Thoracic aorta (tissue), 2 donors: ENCODE data around the gene STT3B. TPM values are rescaled to one million over a fixed set of nuclear protein-coding genes. Genes with fewer than 3 reads are reported as not detected.

Source experiments
- ATAC-seq: fragments of 150-250 bp; one replicate; pipeline ENCODE4 v1.8.0; 2017; ENCODE audit warnings: low read depth; ENCODE audit not compliant: insufficient number of reproducible peaks, low FRiP score
- DNase-seq: peaks from one replicate; pipeline ENCODE4 v3.0.0-alpha.2; 2020; ENCODE audit warnings: low spot score
- H3K27ac ChIP-seq, 2 donors: fragments of 200-600 bp; sonication (generic); 1 replicate in 1 of 2; 2 replicates in 1 of 2; pipeline ENCODE4 v1.5.1; 2016; ENCODE audit warnings: mild to moderate bottlenecking in 2 of 2, moderate library complexity in 2 of 2
- H3K27me3 ChIP-seq: fragments of 200-600 bp; sonication (generic); replicated peaks from 2 replicates; pipeline ENCODE4 v1.6.0; 2016; ENCODE audit warnings: mild to moderate bottlenecking; ENCODE audit not compliant: insufficient read depth
- H3K36me3 ChIP-seq: fragments of 200-600 bp; sonication (generic); one replicate; pipeline ENCODE4 v1.5.1; 2016
- H3K4me1 ChIP-seq, 2 donors: fragments of 200-600 bp; sonication (generic); 1 replicate in 1 of 2; 2 replicates in 1 of 2; pipeline versions ENCODE4 v1.5.1 to v1.6.0; 2016; ENCODE audit warnings: low read depth in 2 of 2, mild to moderate bottlenecking in 1 of 2; ENCODE audit not compliant: control insufficient read depth in 1 of 2
- H3K4me3 ChIP-seq: fragments of 200-600 bp; sonication (generic); 2 replicates; pipeline ENCODE4 v1.5.1; 2016; ENCODE audit warnings: mild to moderate bottlenecking
- H3K9me3 ChIP-seq: fragments of 200-600 bp; sonication (generic); 2 replicates; pipeline ENCODE4 v1.5.1; 2016
- total RNA-seq, 2 donors: library from RNA; depleted of rRNA; stranded (reverse); fragments of >200 nt; gene quantifications; one replicate each; pipeline versions ENCODE4 v1.1.0 to v1.2.3, GENCODE V29; 2016
- TF ChIP-seq, protein P1 (sequence below): fragments of 200-600 bp; sonication (generic); IDR thresholded peaks from one replicate; pipeline ENCODE4 v1.5.1; 2019; ENCODE audit warnings: antibody characterized with exemption

Gene STT3B
- total RNA-seq, 2 donors from 2014 or later, result 99.0 to 126 TPM

DNA sequence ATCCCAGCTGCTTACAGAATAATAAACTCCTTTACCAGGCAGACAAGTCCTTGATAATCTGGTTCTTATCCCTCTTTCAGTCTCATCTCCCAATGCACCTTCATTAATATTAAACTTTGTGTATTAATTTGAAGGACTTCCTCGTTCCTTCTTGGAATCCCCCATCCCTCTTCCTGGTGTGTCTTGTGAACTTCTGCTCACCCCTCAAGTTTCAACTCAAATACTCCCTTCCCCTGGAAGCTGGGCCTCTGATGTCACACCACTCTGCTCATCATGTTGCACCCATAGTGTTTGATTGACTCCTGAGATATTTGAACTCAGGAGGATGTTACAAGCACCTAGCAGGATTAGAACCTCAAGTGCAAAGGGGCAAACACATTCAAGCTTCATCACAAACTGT is 3.3 kb upstream of the STT3B start:
- H3K4me3 ChIP-seq, result no peak overlapping the region
- H3K4me1 ChIP-seq, result peaks cover 3 to 8% of the 10 kb centered on the region in 2 donors
- H3K9me3 ChIP-seq, result no peaks in the 10 kb centered on the region
- ATAC-seq, result no peak
- no peaks in the 10 kb centered on the region for H3K36me3 ChIP-seq
- TF ChIP-seq, protein P1, sequence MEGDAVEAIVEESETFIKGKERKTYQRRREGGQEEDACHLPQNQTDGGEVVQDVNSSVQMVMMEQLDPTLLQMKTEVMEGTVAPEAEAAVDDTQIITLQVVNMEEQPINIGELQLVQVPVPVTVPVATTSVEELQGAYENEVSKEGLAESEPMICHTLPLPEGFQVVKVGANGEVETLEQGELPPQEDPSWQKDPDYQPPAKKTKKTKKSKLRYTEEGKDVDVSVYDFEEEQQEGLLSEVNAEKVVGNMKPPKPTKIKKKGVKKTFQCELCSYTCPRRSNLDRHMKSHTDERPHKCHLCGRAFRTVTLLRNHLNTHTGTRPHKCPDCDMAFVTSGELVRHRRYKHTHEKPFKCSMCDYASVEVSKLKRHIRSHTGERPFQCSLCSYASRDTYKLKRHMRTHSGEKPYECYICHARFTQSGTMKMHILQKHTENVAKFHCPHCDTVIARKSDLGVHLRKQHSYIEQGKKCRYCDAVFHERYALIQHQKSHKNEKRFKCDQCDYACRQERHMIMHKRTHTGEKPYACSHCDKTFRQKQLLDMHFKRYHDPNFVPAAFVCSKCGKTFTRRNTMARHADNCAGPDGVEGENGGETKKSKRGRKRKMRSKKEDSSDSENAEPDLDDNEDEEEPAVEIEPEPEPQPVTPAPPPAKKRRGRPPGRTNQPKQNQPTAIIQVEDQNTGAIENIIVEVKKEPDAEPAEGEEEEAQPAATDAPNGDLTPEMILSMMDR, result no peak
- DNase-seq, result no peak
- no peak overlapping the region for H3K27ac ChIP-seq
- H3K27me3 ChIP-seq, result no peaks in the 10 kb centered on the region

DNA sequence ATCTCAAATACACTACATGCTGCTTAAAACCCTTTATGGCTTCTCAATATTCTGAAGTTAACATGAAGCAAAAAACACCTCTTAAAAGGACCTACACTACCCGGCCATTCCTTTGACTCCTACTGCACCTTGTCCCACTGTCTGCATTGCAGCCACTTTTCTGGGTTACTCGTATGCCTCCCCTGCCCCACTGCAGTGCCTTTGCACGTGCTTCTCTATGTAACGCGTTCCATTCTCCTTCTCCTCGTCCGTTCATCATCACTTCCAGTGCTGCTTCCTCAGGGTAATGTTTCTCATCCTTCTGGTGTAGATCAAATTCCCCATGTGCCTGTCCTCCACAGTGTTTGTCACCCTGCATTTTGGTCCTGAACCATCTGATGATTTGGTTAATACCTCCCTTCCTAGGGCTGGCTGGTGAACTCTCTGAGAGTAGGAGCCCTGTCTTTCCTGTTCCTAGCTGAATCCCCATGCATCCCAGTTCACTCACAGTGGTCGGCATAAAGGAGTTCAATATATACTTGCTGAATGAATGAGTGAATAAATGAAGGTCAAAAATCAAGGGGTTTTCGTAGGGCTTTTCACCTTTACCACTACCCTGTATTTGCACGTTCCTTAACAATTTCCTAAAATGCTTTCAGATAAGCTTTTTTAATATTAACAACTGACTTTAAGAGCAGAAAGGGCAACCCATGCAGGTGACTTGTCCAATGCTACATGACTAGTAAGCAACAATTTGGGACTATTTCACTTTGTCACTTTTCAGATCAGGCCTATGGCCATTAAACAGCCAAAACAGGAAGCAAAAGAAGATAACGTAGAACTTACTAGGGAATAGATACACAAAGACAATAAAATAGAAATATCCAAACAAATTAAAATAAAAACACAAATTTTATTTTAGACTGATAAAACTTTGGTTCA is 2.4 kb upstream of the STT3B start:
- TF ChIP-seq, protein P1, result no peak
- Histone ChIP-seq H3K4me3 (peak overlapping the region; percentile 83), H3K9me3 (no peaks in the 10 kb centered on the region), H3K36me3 (no peaks in the 10 kb centered on the region), H3K4me1 (peaks cover 9 to 10% of the 10 kb centered on the region in 2 donors), H3K27me3 (no peaks in the 10 kb centered on the region), H3K27ac (peak overlapping the region in 1 of 2 donors; percentile 91)
- DNase-seq (no peak), ATAC-seq (no peak)

DNA sequence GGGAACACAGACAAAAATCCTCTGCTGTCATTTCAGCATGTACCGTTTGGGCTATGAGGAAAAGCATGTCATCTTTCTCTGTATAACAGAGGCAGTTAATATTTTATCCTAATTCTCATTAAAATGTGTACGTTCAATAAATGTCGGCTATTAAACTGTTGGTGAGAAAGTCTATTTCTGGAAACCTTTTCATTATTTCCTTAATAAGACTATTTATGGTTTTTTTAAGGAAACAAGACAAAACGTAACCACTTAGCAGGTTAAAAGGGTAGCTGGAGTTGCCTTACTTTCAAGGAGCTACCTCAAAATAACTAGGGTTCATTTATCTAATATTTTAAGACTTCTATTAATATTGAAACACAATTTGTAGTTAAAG is 1.8 kb upstream of the STT3B start:
- H3K27ac ChIP-seq, result peak overlapping the region; percentile 91
- H3K27me3 ChIP-seq, result no peaks in the 10 kb centered on the region
- peak overlapping the region; percentile 83 for H3K4me3 ChIP-seq

GRCh38 chr3:31531452-31531991 is 1.2 kb upstream of the STT3B start:
- H3K4me1 ChIP-seq, result peaks cover 22% of the 10 kb centered on the region in 2 donors
- peak overlapping the region; percentile 83 for H3K4me3 ChIP-seq
- H3K36me3 ChIP-seq, result no peaks in the 10 kb centered on the region
- DNase-seq (no peak), ATAC-seq (no peak)
- peak overlapping the region; percentile 91 for H3K27ac ChIP-seq
- TF ChIP-seq, protein P1, result no peak
- H3K9me3 ChIP-seq, result no peaks in the 10 kb centered on the region
- H3K27me3 ChIP-seq, result no peaks in the 10 kb centered on the region

More for the DNA sequence above, 1.8 kb upstream of the STT3B start:
- TF ChIP-seq, protein P1, result no peak
- Histone ChIP-seq H3K36me3 (no peaks in the 10 kb centered on the region), H3K4me1 (peaks cover 16% of the 10 kb centered on the region in 2 donors), H3K9me3 (no peaks in the 10 kb centered on the region)
- DNase-seq (no peak), ATAC-seq (no peak)

DNA sequence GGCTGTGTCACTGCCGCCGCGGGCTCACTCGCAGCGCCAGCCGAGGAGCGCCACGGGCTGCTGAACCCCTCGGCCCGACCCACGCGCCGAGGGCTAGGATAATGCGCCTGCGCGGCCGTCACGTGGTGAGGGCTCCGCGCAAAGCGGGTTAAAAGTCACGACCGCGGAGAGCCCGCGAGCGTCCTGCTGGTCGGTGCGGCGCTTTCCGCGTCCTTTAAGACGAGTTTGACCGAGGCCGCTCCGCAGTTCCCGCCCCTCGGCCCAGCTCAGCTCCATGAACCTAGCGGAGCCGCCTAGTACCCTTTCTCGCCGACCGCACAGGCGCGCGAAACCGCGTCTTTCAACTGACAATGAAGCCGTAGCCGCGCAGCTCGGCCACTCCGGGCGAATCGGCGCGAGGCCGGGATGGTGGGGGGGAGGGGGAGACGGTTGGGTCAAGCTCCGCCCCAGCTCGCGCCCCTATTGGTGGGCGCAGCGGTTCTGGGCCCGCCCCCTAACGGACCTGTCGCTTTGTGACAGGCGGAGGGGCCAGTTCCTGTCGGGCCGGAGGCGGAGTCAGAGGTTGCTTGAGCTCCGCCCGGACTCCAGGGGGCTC is 636 bp upstream of the STT3B start:
- Histone ChIP-seq H3K27ac (peak overlapping the region; percentile 91), H3K4me1 (peaks cover 26 to 27% of the 10 kb centered on the region in 2 donors), H3K36me3 (no peaks in the 10 kb centered on the region), H3K4me3 (peak overlapping the region; percentile 83), H3K9me3 (no peaks in the 10 kb centered on the region), H3K27me3 (no peaks in the 10 kb centered on the region)
- peak; percentile 98 for ATAC-seq
- TF ChIP-seq, protein P1, result peak; percentile 23
- DNase-seq, result peak; percentile 94
